ENCODE measurements around the gene DNAJC5. TPM values are rescaled to one million over a fixed set of nuclear protein-coding genes. Genes with fewer than 3 reads are reported as not detected.

Gene DNAJC5
- total and polyA plus RNA-seq, 9 of the 15 experiments (the other 6 are each of a cell fraction or from before 2014, with no cell fraction given): 0.95 to 42.8 (median 23.4) TPM

DNA sequence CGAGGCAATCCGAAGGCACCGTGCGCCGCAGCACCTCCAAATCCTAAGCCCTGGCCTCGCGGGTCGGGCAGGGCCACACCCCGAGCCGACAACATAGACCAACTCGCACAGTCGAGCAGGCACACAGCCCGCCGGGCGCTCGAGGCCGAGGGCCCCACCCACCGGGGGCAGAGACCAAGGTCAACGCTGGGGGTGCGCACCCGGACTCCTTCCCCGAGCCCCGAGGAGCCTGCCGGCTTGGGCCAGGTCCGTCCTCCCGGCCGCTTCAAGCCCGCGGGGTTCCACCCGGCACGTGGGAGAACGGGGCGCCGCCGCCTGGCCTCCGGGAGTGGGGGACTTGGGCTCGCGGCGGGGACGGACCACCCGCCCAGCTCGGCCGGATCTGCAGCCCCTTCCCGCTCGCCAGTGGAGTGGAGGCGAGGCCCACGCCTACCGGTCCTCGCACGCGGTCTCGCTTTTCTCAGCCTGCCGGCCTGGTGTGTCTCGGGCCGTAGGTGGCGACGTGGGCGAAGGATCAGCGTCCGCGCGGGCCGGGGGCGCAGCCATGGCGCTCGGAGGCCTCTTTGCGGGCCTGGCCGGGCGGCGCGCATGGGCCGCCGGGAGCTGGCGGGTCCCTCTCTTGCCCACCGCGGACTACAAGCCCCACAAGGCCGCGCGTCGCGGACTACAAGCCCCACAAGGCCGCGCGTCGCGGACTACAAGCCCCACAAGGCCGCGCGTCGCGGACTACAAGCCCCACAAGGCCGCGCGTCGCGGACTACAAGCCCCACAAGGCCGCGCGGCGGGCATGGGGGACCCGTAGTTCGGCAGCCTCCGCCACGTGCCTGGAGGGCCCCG lies 61.1 kb downstream of the DNAJC5 start, which contains the start of gene UCKL1:
Gene UCKL1 (minus strand): TSS at position 590 of the 837 bp plus-strand sequence. CDS start 44 bp downstream, at position 546.
- ATAC-seq (peak; percentile 90), FAIRE-seq (peak; percentile 93), DNase-seq (ENCODE audit: extremely low read depth in 1 of 4, low spot score in 3 of 4) (peak; percentile 79 to 91 (median 86))
- intact Hi-C loops (cut with micrococcal nuclease) (loop anchor here (5.0 kb wide), 1 partner anchor 249 kb away; the partner anchor contains the start of genes ARFRP1 and ZGPAT), in situ Hi-C loops (cut with MboI) (no loop called here)
- H3K27ac ChIP-seq (ENCODE audit: extremely low read depth, low read depth, low read length): peak within 1 kb of the TSS; percentile 99
- H2AFZ ChIP-seq (ENCODE audit: low read depth, low read length): peak within 1 kb of the TSS; percentile 95
- BruUV-seq (replicated peaks): TSS peak; percentile 37
- no peaks in the 10 kb centered on the region for H3K27me3 ChIP-seq (ENCODE audit: control insufficient read depth in 2 of 2, insufficient read depth in 2 of 2, low read length in 2 of 2)
- peaks cover 7% of the 10 kb centered on the region for H3K9me1 ChIP-seq (ENCODE audit: control insufficient read depth, insufficient read depth, low read length)
- under 1% methylated on average over 49 of the region's 105 CpGs for WGBS (ENCODE audit: insufficient coverage, low coverage, missing lambda C conversion rate)
- ChIA-PET POLR2A (interaction anchor here (0.6 to 2.0 kb wide), 4 partner anchors 11 to 140 kb away, joined by 3 to 9 read pairs (median 4); no protein-coding TSS in a partner anchor), CTCF (ENCODE audit: low intra/inter-chr PET ratio) (no interaction called here)
- peaks cover 39% of the 10 kb centered on the region; the same call in 1 of the 3 replicates for H3K36me3 ChIP-seq (ENCODE audit: control insufficient read depth, insufficient read depth, low read length)
- H3K9ac ChIP-seq (ENCODE audit: insufficient read depth in 1 of 2, low read depth in 2 of 2, low read length in 2 of 2): peak within 1 kb of the TSS; percentile 98 to 99
- H3K79me2 ChIP-seq (ENCODE audit: control insufficient read depth, insufficient read depth, low read length): peaks cover 49% of the 10 kb centered on the region
- H3K9me3 ChIP-seq (replicated peaks; ENCODE audit: control insufficient read depth, insufficient read depth, low read depth, low read length): no peaks in the 10 kb centered on the region
- peak within 1 kb of the TSS; percentile 99 for H3K4me3 ChIP-seq
- H3K4me1 ChIP-seq (replicated peaks in 1 of 2; ENCODE audit: control insufficient read depth in 2 of 2, insufficient read depth in 2 of 2, low read length in 2 of 2): peaks cover 16 to 85% of the 10 kb centered on the region in 2 experiments; a peak in 4 of 5 replicates
- H4K20me1 ChIP-seq (replicated peaks; ENCODE audit: control insufficient read depth, insufficient read depth, low read length): peaks cover 24% of the 10 kb centered on the region; the same call in 1 of the 2 replicates
- peak within 1 kb of the TSS; percentile 93 for H3K4me2 ChIP-seq (ENCODE audit: insufficient read depth, low read length)
- no peak for TF ChIP-seq NCOR1 (IDR thresholded peaks at IDR 0.05)
- no peak for TF ChIP-seq ZNF274 (IDR thresholded peaks at IDR 0.05; ENCODE audit: borderline replicate concordance, low read depth, low read length)
- TF ChIP-seq SMAD3 (CRISPR knock-in tag; conservative IDR thresholded peaks at IDR 0.05): no peak
- TF ChIP-seq IRF2 (CRISPR knock-in tag; IDR thresholded peaks at IDR 0.05): 0 out of 2 replicates have a peak, but pooled peaks have one; percentile 52
- TF ChIP-seq, protein P1, sequence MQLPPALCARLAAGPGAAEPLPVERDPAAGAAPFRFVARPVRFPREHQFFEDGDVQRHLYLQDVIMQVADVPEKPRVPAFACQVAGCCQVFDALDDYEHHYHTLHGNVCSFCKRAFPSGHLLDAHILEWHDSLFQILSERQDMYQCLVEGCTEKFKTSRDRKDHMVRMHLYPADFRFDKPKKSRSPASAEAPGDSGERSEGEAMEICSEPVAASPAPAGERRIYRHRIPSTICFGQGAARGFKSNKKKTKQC (CRISPR knock-in tag; IDR thresholded peaks at IDR 0.05): no peak
- TF ChIP-seq HDAC6 (IDR thresholded peaks at IDR 0.05; ENCODE audit: low read depth, low read length): no peak
- peak; percentile 89 for TF ChIP-seq USF2 (CRISPR knock-in tag; IDR thresholded peaks at IDR 0.05)
- TF ChIP-seq, protein P2, sequence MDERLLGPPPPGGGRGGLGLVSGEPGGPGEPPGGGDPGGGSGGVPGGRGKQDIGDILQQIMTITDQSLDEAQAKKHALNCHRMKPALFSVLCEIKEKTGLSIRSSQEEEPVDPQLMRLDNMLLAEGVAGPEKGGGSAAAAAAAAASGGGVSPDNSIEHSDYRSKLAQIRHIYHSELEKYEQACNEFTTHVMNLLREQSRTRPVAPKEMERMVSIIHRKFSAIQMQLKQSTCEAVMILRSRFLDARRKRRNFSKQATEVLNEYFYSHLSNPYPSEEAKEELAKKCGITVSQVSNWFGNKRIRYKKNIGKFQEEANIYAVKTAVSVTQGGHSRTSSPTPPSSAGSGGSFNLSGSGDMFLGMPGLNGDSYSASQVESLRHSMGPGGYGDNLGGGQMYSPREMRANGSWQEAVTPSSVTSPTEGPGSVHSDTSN (CRISPR knock-in tag; IDR thresholded peaks at IDR 0.05; ENCODE audit: low read depth): no peak
- TF ChIP-seq, protein P2 (tag; conservative IDR thresholded peaks at IDR 0.05; ENCODE audit: low read depth): no peak
- TF ChIP-seq HMG20A (CRISPR knock-in tag; conservative IDR thresholded peaks at IDR 0.05): no peak
- no peak for TF ChIP-seq FOSL1 (tag; conservative IDR thresholded peaks at IDR 0.05)
- TF ChIP-seq ELF4 (CRISPR knock-in tag; IDR thresholded peaks at IDR 0.05): no peak
- TF ChIP-seq STAT5A (IDR thresholded peaks at IDR 0.05; ENCODE audit: borderline replicate concordance, low read length): no peak
- no peak for TF ChIP-seq MCM7 (IDR thresholded peaks at IDR 0.05)
- TF ChIP-seq NRF1 (conservative IDR thresholded peaks at IDR 0.05 in 1 of 2, IDR thresholded peaks at IDR 0.05 in 1 of 2): peak; percentile 84 to 86
- no peak for TF ChIP-seq ZNF184 (CRISPR knock-in tag; IDR thresholded peaks at IDR 0.05)
- TF ChIP-seq, protein P3, sequence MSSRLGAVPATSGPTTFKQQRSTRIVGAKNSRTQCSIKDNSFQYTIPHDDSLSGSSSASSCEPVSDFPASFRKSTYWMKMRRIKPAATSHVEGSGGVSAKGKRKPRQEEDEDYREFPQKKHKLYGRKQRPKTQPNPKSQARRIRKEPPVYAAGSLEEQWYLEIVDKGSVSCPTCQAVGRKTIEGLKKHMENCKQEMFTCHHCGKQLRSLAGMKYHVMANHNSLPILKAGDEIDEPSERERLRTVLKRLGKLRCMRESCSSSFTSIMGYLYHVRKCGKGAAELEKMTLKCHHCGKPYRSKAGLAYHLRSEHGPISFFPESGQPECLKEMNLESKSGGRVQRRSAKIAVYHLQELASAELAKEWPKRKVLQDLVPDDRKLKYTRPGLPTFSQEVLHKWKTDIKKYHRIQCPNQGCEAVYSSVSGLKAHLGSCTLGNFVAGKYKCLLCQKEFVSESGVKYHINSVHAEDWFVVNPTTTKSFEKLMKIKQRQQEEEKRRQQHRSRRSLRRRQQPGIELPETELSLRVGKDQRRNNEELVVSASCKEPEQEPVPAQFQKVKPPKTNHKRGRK (tag; IDR thresholded peaks at IDR 0.05): no peak
